Nephron progenitor cell (in vitro differentiated cells): ENCODE data around the gene TMPRSS4.

Experiments
- DNase-seq: peaks from one replicate; pipeline ENCODE4 v3.0.0; 2021
- H3K27ac Mint-ChIP-seq: 2 replicates; pipeline ENCODE4 v1.8.0; 2021; ENCODE audit warnings: mild to moderate bottlenecking, moderate library complexity, mixed read lengths
- H3K27me3 Mint-ChIP-seq: 2 replicates; pipeline ENCODE4 v1.8.0; 2021; ENCODE audit warnings: mild to moderate bottlenecking, low read depth, mixed read lengths; ENCODE audit not compliant: poor library complexity
- H3K36me3 Mint-ChIP-seq: 2 replicates; pipeline ENCODE4 v1.8.0; 2021; ENCODE audit warnings: low read depth, mixed read lengths
- H3K4me1 Mint-ChIP-seq: 2 replicates; pipeline ENCODE4 v1.8.0; 2021; ENCODE audit warnings: mixed read lengths
- H3K4me3 Mint-ChIP-seq: 2 replicates; pipeline ENCODE4 v1.8.0; 2021; ENCODE audit warnings: mild to moderate bottlenecking, moderate library complexity, mixed read lengths
- H3K9me3 Mint-ChIP-seq: 2 replicates; pipeline ENCODE4 v1.8.0; 2021; ENCODE audit warnings: mild to moderate bottlenecking, moderate library complexity, mixed read lengths
- TF ChIP-seq, protein P1 (sequence below): fragments of 200-600 bp; sonication (generic); IDR thresholded peaks from 2 replicates; pipeline ENCODE4 v1.5.0; 2021; ENCODE audit warnings: antibody characterized with exemption

The TMPRSS4 gene, protein sequence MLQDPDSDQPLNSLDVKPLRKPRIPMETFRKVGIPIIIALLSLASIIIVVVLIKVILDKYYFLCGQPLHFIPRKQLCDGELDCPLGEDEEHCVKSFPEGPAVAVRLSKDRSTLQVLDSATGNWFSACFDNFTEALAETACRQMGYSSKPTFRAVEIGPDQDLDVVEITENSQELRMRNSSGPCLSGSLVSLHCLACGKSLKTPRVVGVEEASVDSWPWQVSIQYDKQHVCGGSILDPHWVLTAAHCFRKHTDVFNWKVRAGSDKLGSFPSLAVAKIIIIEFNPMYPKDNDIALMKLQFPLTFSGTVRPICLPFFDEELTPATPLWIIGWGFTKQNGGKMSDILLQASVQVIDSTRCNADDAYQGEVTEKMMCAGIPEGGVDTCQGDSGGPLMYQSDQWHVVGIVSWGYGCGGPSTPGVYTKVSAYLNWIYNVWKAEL

DNA sequence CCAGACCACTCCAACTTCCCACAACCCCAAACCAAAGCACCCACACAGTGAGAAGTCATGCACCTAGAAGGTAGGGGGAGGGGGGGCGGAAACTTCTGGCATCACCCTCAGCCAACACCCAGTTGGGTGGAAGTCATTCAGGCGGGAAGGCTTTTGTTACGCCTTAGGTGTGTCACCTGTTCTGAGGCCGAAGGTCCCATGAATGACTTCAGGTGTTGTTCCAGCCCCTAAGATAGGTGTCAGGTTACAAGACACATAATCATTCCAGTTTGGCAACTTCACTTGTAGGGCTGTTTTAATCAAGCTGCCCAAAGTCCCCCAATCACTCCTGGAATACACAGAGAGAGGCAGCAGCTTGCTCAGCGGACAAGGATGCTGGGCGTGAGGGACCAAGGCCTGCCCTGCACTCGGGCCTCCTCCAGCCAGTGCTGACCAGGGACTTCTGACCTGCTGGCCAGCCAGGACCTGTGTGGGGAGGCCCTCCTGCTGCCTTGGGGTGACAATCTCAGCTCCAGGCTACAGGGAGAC is at the start of gene TMPRSS4:
Gene TMPRSS4 (plus strand): TSS at position 325 of the 528 bp plus-strand sequence. CDS start 225 bp downstream, outside the sequence.
- Mint-ChIP-seq H3K27me3 (peaks cover 10% of the 10 kb centered on the region), H3K27ac (no peak within 1 kb of the TSS), H3K36me3 (no peaks in the 10 kb centered on the region), H3K4me3 (peak within 1 kb of the TSS; percentile 52), H3K9me3 (no peaks in the 10 kb centered on the region), H3K4me1 (peaks cover 54% of the 10 kb centered on the region)
- DNase-seq = no peak
- TF ChIP-seq, protein P1, sequence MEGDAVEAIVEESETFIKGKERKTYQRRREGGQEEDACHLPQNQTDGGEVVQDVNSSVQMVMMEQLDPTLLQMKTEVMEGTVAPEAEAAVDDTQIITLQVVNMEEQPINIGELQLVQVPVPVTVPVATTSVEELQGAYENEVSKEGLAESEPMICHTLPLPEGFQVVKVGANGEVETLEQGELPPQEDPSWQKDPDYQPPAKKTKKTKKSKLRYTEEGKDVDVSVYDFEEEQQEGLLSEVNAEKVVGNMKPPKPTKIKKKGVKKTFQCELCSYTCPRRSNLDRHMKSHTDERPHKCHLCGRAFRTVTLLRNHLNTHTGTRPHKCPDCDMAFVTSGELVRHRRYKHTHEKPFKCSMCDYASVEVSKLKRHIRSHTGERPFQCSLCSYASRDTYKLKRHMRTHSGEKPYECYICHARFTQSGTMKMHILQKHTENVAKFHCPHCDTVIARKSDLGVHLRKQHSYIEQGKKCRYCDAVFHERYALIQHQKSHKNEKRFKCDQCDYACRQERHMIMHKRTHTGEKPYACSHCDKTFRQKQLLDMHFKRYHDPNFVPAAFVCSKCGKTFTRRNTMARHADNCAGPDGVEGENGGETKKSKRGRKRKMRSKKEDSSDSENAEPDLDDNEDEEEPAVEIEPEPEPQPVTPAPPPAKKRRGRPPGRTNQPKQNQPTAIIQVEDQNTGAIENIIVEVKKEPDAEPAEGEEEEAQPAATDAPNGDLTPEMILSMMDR = no peak

DNA sequence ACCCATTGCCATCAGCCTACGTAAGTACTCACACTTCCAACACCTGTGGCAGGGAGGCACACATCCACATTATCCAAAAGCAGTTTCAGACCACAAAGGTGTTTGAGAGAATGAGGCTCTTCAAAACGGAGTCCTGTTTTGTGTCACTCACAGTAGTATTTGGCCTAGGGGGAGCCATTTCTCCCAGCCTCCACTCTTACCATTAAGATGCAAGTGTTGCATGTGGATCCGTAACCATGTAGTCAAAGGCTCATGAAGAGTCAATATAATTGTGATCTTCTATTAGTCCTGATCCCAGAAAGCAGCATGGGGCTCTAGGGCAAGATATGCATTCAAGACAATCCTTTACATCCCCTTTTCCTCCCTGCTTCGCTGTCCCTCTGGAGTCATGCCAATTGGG is 49.2 kb upstream of the TMPRSS4 start:
- no peaks in the 10 kb centered on the region for H3K36me3 Mint-ChIP-seq
- no peaks in the 10 kb centered on the region for H3K4me1 Mint-ChIP-seq
- no peak for DNase-seq
- H3K27ac Mint-ChIP-seq = no peak overlapping the region
- peaks cover 14% of the 10 kb centered on the region for H3K9me3 Mint-ChIP-seq
- peaks cover 18% of the 10 kb centered on the region for H3K27me3 Mint-ChIP-seq
- TF ChIP-seq, protein P1 = no peak
- no peak overlapping the region for H3K4me3 Mint-ChIP-seq

DNA sequence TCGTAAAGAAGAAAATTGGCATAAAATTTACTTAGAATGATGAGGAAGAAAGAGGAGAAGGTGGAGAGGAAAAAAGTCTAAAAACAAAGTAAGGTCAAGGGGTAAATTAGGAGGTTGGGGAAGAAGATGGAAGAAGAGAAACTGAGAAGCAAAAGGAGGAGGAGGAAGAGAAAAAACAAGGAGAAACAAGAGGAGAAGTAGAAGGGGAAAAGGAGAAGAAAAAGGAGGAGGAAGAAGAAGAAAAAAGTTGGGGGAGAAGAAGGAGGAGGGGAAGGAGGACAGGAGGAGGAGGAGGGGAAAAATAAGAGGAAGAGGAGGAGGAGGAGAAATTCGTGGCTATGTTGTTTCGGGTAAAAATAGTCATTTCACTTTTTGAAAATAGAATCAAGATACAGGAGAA is 48.3 kb upstream of the TMPRSS4 start:
- Mint-ChIP-seq H3K27me3 (peaks cover 18% of the 10 kb centered on the region), H3K36me3 (no peaks in the 10 kb centered on the region), H3K27ac (no peak overlapping the region), H3K4me1 (no peaks in the 10 kb centered on the region), H3K4me3 (no peak overlapping the region), H3K9me3 (peaks cover 14% of the 10 kb centered on the region)
- no peak for DNase-seq
- TF ChIP-seq, protein P1 = no peak

DNA sequence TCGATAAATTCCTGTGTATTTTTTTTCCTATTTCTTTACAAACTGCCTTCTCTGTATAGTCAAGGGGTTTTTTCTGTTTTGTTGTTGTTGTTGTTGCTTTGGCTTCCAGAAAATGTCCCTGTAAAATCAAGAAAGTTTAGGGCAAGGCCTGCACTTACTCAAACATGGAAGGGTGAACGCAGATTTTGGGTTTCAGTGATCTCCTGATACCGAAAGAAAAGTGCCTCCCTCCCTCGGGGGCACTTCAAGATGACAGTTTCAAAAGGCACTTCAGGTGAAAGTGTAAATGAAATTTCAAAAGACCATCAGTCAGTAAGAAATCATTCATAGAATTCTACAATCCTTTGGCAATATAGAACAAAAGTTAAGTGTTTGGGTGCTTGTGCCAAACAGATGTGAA is 43.4 kb upstream of the TMPRSS4 start:
- Mint-ChIP-seq H3K27ac (no peak overlapping the region), H3K4me1 (no peaks in the 10 kb centered on the region)

DNA sequence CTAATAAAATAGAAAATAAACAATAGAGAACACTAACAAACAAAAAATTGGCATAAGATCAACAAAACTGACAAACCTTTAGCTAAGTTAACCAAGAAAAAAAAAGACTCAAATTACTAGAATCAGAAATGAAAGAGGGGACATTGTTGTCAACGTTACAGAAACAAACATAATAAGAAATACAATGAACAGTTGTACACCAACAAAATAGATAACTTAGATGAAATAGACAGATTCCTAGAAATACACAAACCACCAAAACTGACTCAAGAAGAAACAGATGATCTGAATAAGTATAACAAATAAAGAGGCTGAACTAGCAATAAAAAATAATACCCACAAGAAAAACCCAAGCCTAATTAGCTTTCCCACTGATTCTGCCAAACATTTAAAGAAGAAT is 34.7 kb upstream of the TMPRSS4 start:
- Mint-ChIP-seq H3K36me3 (no peaks in the 10 kb centered on the region), H3K4me1 (no peaks in the 10 kb centered on the region), H3K9me3 (no peaks in the 10 kb centered on the region), H3K4me3 (no peak overlapping the region), H3K27me3 (peaks cover 37% of the 10 kb centered on the region), H3K27ac (no peak overlapping the region)
- no peak for DNase-seq
- TF ChIP-seq, protein P1 = no peak

More for the DNA sequence above, 43.4 kb upstream of the TMPRSS4 start:
- no peak for DNase-seq
- Mint-ChIP-seq H3K9me3 (no peaks in the 10 kb centered on the region), H3K27me3 (peaks cover 15% of the 10 kb centered on the region), H3K36me3 (no peaks in the 10 kb centered on the region), H3K4me3 (no peak overlapping the region)
- TF ChIP-seq, protein P1 = no peak

DNA sequence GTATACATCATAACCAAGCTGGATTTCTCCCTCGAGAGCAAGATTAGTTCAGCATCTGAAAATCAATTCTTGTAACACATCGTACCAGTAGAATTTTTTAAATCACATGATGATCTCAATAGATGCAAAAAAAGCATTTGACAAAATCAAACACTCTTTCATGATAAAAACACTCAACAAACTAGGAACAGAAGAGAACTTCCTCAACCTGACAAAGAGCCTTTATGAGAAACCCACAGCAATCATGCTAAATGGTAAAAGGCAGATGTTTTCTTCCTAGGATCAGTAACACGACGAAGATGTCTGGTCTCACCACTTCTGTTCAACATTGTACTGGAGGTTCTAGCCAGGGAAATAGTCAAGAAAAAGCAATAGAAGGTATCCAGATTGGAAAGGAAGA is 34.1 kb upstream of the TMPRSS4 start:
- no peak overlapping the region for H3K4me3 Mint-ChIP-seq
- no peak overlapping the region for H3K27ac Mint-ChIP-seq
- H3K9me3 Mint-ChIP-seq = no peaks in the 10 kb centered on the region
- H3K4me1 Mint-ChIP-seq = no peaks in the 10 kb centered on the region
- no peak for DNase-seq
- H3K36me3 Mint-ChIP-seq = no peaks in the 10 kb centered on the region
- peaks cover 37% of the 10 kb centered on the region for H3K27me3 Mint-ChIP-seq
- TF ChIP-seq, protein P1 = no peak
